ENCODE measurements around the gene KIF15.

DNA sequence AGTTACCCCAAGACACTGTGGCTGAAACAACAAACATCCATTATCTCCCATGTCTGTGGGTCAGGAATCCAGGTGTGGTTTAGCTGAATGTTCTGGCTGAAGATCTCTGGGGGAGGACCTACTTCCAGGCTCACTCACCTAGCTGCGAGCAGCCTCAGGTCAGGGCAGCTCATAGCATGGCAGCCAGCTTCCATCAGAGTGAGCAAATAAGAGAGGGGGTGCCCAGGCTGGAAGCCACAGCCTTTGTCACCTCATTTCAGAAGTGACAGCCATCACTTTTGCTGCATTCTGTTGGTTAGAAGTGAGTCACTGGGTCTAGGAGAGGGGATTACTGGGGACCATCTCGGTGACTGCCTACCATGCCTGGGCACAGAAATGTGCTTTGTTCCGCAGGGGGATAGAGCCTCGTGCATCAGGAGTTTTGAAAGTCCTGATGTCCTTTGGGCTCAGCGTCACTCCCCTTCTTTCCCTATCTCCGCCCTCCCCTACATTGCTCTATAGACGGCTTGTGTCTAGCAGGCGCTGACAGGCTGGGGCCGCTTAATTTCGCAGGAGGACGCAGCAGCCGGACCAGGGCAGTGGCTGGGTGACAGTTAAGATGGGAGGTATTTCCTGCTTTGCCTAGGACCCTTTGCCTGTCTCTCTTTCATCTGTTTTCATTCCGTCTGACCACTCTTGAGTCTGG is 138.2 kb downstream of the KIF15 start:
- TF ChIP-seq GATA3 (IDR thresholded peaks at IDR 0.05; ENCODE audit: low read depth, low read length), result no peak
- no peak for TF ChIP-seq GATA2 (IDR thresholded peaks at IDR 0.05; ENCODE audit: low read depth, low read length)

Measured in SH-SY5Y (cell line).